Breast epithelium (tissue), 4 donors: Measurements from ENCODE around the gene ZNF648. TPM values are rescaled to one million over a fixed set of nuclear protein-coding genes. Genes with fewer than 3 reads are reported as not detected.
A peak's percentile ranks its signal among the peaks of the same experiment; 100 is the strongest.

Experiments used
- DNase-seq, 2 donors: peaks; one replicate each; pipeline ENCODE4 v3.0.0-alpha.2; 2019; ENCODE audit warnings: low spot score in 2 of 2
- H3K27ac ChIP-seq, 2 donors: fragments of 200-600 bp; sonication (generic) in 1 of 2; one replicate each; pipeline ENCODE4 v1.5.1; 2016 to 2019; ENCODE audit warnings: mild to moderate bottlenecking in 1 of 2
- H3K27me3 ChIP-seq, 2 donors: fragments of 200-600 bp; sonication (generic) in 1 of 2; one replicate each; pipeline versions ENCODE4 v1.5.1 to v1.6.0; 2017 to 2019; ENCODE audit warnings: control low read depth in 1 of 2, mild to moderate bottlenecking in 1 of 2
- H3K36me3 ChIP-seq: fragments of 200-600 bp; one replicate; pipeline ENCODE4 v1.5.1; 2019
- H3K4me1 ChIP-seq, 2 donors: fragments of 200-600 bp; sonication (generic); one replicate each; pipeline ENCODE4 v1.5.1; 2016 to 2019; ENCODE audit warnings: control low read depth in 1 of 2
- H3K4me3 ChIP-seq, 3 donors: fragments of 200-600 bp; sonication (generic); 1 replicate in 2 of 3; 2 replicates in 1 of 3; pipeline ENCODE4 v1.5.1; 2016 to 2019; ENCODE audit warnings: mild to moderate bottlenecking in 3 of 3, moderate library complexity in 2 of 3
- H3K9me3 ChIP-seq, 2 donors: fragments of 200-600 bp; sonication (generic) in 1 of 2; one replicate each; pipeline ENCODE4 v1.5.1; 2016 to 2019; ENCODE audit warnings: control low read depth in 1 of 2
- CTCF ChIP-seq, 3 donors: fragments of 450-650 bp; IDR thresholded peaks; one replicate each; pipeline ENCODE4 v1.5.1; 2016 to 2017; ENCODE audit warnings: antibody characterized with exemption in 3 of 3, mild to moderate bottlenecking in 3 of 3, moderate library complexity in 3 of 3
- POLR2A ChIP-seq: fragments of 450-650 bp; IDR thresholded peaks from one replicate; pipeline ENCODE4 v1.6.1; 2016; ENCODE audit warnings: antibody characterized with exemption, mild to moderate bottlenecking, moderate library complexity
- POLR2AphosphoS5 ChIP-seq, 3 donors: sonication (generic); formaldehyde crosslinking; IDR thresholded peaks; one replicate each; pipeline ENCODE4 v1.6.1; 2017; ENCODE audit warnings: antibody characterized with exemption in 3 of 3
- intact Hi-C: fragments of 100-400 bp; cut with DNase I; formaldehyde crosslinking; loops from one replicate; pipeline ENCODE4 v1.15.1; 2023; ENCODE audit warnings: low total_unique reads
- total RNA-seq, 3 donors: library from RNA; depleted of rRNA; stranded (reverse); fragments of >200 nt; gene quantifications; one replicate each; pipeline ENCODE4 v1.1.0, GENCODE V29; 2016

Gene ZNF648
- total RNA-seq, 3 donors from 2014 or later = 3.2 to 3.3 TPM; not detected in 1

GRCh38 chr1:182054698-182055326 is 6.7 kb downstream of the ZNF648 start:
- no peak for DNase-seq
- Histone ChIP-seq H3K27me3 (no peaks in the 10 kb centered on the region), H3K36me3 (no peaks in the 10 kb centered on the region), H3K4me1 (no peaks in the 10 kb centered on the region), H3K27ac (no peak overlapping the region), H3K4me3 (no peak overlapping the region), H3K9me3 (no peaks in the 10 kb centered on the region)
- intact Hi-C loops = no loop called here
- TF ChIP-seq POLR2A (no peak), CTCF (IDR thresholded peaks at IDR 0.05) (peak in 1 of 3 donors; percentile 38), POLR2AphosphoS5 (IDR thresholded peaks at IDR 0.05) (no peak)

- H3K27me3 ChIP-seq = no peaks in the 10 kb centered on the region
- intact Hi-C loops = no loop called here
- no peaks in the 10 kb centered on the region for H3K9me3 ChIP-seq
- TF ChIP-seq POLR2AphosphoS5 (IDR thresholded peaks at IDR 0.05) (no peak), POLR2A (no peak), CTCF (IDR thresholded peaks at IDR 0.05) (no peak)
- no peaks in the 10 kb centered on the region for H3K36me3 ChIP-seq
- H3K4me1 ChIP-seq = no peaks in the 10 kb centered on the region
- no peak for DNase-seq
- no peak overlapping the region for H3K27ac ChIP-seq
- H3K4me3 ChIP-seq = no peak overlapping the region
Observed at GRCh38 chr1:182052355-182052754, 9.2 kb downstream of the ZNF648 start.

- Histone ChIP-seq H3K4me1 (no peaks in the 10 kb centered on the region), H3K36me3 (no peaks in the 10 kb centered on the region), H3K9me3 (no peaks in the 10 kb centered on the region), H3K27me3 (no peaks in the 10 kb centered on the region), H3K27ac (no peak overlapping the region), H3K4me3 (no peak overlapping the region)
- DNase-seq = no peak
- TF ChIP-seq POLR2AphosphoS5 (IDR thresholded peaks at IDR 0.05) (no peak), CTCF (IDR thresholded peaks at IDR 0.05) (no peak), POLR2A (no peak)
- intact Hi-C loops = no loop called here
Observed at GRCh38 chr1:182051938-182052337, 9.6 kb downstream of the ZNF648 start.

GRCh38 chr1:182050481-182051448 is 10.7 kb downstream of the ZNF648 start:
- H3K9me3 ChIP-seq = peaks cover 0 to 3% of the 10 kb centered on the region in 2 donors
- TF ChIP-seq POLR2A (no peak), CTCF (IDR thresholded peaks at IDR 0.05) (no peak), POLR2AphosphoS5 (IDR thresholded peaks at IDR 0.05) (no peak)
- H3K4me3 ChIP-seq = no peak overlapping the region
- no peaks in the 10 kb centered on the region for H3K4me1 ChIP-seq
- no peaks in the 10 kb centered on the region for H3K27me3 ChIP-seq
- no peak for DNase-seq
- intact Hi-C loops = no loop called here
- no peak overlapping the region for H3K27ac ChIP-seq
- no peaks in the 10 kb centered on the region for H3K36me3 ChIP-seq

- Histone ChIP-seq H3K27me3 (no peaks in the 10 kb centered on the region), H3K27ac (no peak overlapping the region), H3K4me1 (no peaks in the 10 kb centered on the region), H3K36me3 (no peaks in the 10 kb centered on the region), H3K9me3 (peaks cover 0 to 11% of the 10 kb centered on the region in 2 donors), H3K4me3 (no peak overlapping the region)
- TF ChIP-seq POLR2A (no peak), CTCF (IDR thresholded peaks at IDR 0.05) (no peak), POLR2AphosphoS5 (IDR thresholded peaks at IDR 0.05) (no peak)
- intact Hi-C loops = no loop called here
- no peak for DNase-seq
Observed at GRCh38 chr1:182048562-182048961, 12.9 kb downstream of the ZNF648 start.
